Measurements from ENCODE around the gene GALNT14.

The GALNT14 gene

GRCh38 chr2:31134480-31134879 lies 3.8 kb downstream of the GALNT14 start:
- no peak for DNase-seq

- DNase-seq: no peak
Measured at GRCh38 chr2:31132786-31133185, 5.5 kb downstream of the GALNT14 start.

DNA sequence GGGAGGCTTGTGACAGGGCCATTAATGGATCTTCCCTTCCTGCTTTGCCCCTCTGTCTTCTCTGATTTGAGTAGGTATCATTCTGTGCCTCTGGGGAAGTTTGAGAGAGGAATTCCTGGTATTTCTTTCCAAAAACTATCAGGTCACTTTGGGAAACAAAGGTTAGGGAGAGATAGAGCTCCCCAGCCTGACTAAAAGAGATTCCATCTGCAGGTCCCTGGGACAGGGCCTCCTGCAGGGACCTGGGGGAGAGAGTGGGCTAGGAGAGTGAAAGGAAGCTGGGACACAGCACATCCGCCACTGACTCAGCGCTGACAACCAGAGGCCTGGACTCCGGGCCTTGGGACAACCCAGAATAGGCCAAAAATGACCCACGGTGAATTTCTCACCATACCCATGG lies 6.4 kb downstream of the GALNT14 start:
- DNase-seq: no peak

- no peak for DNase-seq
Measured at GRCh38 chr2:31129375-31130171, 8.7 kb downstream of the GALNT14 start.

DNA sequence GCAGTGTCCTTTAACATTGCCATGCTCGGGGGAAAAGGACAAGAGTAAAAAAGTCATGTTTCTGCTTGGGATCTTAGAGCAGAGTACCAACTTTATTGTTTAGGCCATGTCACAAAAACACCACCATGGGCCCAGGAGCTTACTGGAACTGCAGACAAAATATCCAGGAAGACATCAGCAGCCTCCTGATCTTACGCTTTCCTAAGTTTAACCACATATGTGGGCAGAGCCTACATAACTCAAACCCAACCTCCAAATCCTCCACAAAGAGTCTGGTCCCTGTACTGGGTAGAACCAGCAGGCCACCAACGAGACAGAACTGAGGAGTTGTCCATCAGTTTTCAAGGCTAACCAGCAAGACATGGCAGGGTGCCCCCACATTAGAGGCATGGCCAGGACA lies 10.3 kb downstream of the GALNT14 start:
- DNase-seq: no peak

GRCh38 chr2:31125918-31126695 lies 12.1 kb downstream of the GALNT14 start:
- no peak for DNase-seq

DNA sequence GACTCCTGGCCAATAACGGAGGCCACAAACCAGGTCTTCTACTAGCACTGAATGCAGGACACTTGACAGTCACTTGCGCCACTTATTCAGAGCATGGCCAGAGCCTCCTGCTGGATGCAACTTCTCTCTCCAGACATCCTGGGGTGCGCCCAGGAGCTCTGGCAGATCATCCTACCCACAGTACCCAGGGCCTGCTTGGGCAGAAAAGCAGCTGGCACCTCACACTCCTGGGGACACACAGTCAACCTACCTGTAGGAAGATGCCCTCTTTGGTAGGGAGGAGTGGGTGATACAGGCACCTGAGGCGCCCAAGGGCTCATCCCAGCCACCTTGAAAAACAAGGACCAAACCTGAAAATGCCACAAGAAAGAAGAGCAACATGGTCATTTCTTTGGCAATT lies 13.3 kb downstream of the GALNT14 start:
- no peak for DNase-seq

DNA sequence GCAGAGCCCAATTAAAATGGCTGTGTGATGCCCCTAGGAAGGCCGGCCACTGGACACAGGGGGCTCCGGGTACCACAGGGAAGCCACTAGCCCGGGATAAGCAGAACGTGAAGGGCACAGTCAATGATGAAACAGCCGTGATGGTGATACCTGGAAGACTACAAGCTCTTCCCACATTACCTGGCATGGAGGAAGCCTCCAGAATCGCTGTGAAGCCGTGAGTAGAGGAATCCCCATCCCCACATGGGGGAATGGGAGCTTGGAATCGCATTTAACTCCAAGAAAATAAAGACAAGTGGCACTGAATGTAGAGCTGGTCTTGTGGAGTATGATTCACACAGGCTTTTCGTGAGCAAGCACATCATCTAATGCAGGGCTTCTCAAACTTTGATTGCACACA lies 16.1 kb downstream of the GALNT14 start:
- DNase-seq: no peak

DNA sequence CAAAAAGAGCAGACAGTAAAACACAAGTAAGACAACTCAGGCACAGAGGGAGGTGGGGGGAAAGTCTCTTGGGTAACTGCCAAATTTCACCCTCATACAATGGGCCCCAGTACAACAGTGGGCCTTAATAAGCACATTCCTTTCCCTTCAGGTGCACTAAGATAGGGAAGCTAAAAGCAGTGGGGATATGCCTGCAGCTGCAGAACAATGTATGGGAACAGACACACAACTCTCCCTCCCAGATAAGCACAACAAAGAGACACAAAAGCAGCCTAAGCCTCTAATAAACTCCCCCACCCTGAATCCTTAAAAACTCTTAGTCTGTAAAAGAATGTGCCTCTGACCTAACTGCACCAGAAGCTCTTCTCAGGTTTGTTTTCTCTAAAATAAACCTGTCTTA lies 24.5 kb downstream of the GALNT14 start:
- DNase-seq: no peak

GRCh38 chr2:31112544-31112943 lies 25.7 kb downstream of the GALNT14 start:
- no peak for DNase-seq

DNA sequence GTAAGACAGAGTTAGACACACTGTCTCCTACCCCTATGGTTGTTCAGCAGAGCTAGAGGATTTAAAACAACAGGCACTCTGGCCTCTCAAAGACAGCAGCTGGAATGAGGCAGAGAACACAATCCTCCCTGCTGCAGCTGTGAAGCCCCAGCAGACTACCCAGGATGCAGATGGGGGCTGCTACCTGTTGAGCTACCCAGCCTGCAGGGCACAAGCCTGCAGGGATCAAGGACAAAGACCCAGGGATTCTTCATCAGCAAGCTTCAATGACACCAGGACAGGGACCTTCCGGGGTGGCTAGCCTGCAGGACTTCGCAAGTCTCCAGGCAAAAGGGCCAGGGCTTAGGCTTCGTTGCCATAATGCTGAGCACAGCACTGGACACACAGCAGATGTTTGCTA lies 27.2 kb downstream of the GALNT14 start:
- no peak for DNase-seq

DNA sequence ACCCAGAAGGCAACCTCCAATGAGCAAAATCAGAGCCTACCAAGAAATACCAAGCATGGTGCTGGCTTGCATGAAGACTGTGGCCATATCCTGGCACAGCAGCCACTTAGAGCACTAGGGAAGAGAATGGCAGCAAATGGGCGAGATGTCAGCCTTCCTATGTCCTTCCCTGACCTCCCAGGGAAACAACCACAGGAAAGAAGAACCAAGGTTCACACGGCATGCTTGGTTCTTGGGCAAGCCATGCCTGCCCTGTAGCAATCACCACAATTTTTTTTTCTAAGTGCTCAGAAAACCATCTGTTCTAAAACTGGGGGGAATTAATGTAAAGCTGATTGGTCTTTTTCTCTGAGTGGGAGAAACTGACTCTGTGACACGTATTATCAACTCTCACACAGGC lies 27.8 kb downstream of the GALNT14 start:
- no peak for DNase-seq

DNA sequence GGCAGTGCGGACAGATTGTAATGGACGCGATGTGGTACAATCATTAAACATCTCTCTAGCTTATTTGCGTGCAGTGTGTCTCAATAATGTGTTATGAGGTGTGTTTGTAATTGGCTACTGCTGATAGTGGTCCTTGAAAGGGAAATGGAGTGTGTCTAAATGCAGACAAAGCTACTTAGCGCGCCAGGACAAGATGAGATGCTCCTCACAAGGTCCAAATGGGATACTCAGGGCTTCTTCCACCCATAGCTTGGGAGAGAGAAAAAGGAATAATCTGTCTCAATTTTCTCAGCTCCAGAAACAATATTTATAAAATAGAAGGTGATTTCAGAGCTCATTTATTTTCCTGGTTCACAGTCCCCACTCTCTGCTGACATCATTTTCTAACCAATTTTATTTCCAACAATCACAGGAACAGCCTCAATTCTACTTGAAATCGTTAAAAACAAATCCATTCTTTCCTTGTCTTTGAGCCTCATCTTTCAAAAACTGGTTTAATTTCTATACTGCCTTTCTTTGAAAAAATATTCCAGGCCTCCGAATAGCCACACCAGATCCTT lies 28.5 kb downstream of the GALNT14 start:
- DNase-seq: no peak

DNA sequence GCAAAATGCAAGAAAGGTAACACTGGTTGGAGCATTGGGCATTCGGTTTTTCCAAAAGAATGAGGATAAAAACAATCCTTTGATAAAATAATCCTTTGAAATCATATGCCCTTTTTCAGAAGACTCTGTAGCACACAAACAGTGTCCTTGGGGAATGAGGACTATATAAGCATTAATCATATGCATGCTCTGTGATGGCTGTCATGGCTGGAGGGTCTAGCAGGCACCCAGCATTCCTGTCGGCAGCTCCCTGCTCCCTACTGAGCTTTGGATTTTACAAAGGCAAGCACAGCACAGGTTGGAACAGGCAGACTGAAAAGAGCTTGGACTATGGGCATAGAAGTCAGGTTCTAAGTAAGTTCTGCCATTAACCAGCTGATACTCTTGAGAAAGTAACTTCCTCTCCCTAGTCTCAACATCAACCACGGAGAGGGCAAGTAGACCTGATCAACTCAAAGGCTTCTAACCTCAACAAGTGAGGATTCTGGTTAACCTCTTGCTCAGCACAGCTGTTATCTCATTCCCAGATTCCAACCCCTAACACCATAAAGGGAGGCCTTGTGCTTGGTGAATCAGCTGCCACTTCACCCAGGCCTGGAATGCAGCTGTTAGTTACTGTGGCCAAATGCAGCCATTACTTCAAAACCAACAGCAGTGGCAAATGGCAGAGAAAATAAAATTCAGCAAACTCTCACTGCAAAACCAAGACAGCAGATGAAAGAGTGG lies 29.5 kb downstream of the GALNT14 start:
- DNase-seq: no peak

DNA sequence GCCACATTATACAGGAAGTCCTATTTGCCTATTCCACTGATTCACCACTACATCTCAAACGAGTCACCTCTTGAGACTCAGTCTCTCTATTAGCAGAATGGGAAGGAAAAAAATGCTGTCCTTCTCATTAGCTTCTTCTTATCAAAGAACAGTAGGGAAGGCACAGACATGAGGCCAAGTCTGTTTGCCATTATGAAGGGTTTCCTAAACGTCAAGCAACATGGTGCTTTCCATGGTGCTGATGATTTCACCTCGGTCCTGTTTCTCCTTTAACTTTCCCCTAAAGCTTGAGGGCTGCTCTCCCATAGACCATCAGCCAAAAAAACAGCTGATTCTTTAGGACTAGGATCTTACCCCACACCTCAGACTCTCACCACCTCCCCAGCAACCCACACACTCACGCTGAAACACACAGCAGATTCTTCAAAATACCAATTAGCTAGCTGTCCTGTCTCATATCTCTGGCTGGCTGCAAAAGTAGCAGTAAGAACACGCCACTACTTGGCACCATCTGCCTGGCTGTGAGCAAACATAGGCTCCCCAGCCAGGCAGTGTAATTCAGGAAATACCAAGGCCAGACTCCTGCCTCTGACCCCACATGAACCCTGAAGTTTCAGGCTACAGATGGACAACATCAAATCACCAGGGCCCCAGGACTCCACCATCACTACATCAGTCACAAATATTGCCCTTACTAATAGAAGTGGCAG lies 30.5 kb downstream of the GALNT14 start:
- no peak for DNase-seq

DNA sequence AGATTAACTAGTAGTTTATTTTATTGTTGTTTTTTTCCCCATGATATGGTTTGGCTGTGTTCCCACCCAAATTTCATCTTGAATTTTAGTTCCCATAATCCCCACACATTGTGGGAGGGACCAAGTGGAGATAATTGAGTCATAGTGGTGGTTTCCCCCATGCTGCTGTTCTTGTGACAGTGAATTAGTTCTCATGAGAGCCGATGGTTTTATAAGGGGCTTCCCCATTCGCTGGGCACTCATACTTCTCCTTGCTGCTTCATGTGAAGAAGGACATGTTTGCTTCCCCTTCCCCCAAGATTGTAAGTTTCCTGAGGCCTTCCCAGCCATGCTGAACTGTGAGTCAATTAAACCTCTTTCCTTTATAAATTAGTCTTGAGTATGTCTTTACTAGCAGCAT lies 36.5 kb downstream of the GALNT14 start:
- DNase-seq: no peak

DNA sequence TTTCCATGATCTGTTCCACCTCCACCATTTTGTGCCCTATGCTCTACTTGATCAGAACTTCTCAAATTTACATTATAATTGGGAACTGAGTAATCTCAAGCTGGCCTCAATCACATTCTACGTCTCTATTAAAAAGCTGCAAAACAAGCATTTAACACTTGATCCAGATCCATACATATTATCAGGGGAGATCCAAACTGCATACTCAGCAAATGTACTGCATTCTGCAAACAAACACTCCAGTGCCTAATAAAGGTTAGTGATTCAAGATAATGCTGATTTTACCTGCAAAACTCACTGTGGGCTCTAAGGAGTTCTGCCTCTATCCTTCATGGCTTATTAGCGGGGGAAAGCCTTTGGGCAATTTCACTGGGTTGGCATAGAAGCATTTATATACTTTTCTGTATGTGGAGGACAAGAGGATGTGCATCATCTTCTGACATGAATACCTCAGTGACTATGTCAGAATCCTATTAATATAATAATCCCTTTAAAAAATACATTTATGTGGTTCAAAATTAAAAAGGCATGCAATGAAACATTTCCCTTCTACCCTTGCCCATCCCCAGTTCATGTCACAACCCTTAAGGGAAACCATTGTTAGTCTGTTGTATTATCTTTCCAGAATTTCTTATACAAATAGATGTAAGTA lies 40.2 kb downstream of the GALNT14 start:
- DNase-seq: no peak

- no peak for DNase-seq
Measured at GRCh38 chr2:31090188-31090587, 48.1 kb downstream of the GALNT14 start.

DNA sequence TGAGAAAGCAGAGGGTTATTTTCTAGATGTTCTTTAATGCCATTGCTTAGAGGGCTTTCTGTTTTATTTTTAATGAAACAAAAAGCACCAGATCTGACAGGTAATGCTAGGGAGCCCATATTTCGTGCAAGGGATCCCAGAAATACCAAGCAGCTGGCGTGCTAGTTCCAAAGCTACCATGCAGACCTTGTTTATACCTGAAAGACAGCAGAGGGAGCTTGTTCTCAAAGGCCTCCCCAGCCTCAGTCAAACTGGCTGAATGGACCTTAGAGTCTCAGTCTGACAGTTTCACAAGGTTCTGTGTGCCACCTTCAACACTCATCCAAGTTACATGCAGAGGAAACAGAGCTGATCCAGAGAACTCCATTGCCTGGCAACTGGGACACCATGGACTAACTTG lies 48.6 kb downstream of the GALNT14 start:
- no peak for DNase-seq

DNA sequence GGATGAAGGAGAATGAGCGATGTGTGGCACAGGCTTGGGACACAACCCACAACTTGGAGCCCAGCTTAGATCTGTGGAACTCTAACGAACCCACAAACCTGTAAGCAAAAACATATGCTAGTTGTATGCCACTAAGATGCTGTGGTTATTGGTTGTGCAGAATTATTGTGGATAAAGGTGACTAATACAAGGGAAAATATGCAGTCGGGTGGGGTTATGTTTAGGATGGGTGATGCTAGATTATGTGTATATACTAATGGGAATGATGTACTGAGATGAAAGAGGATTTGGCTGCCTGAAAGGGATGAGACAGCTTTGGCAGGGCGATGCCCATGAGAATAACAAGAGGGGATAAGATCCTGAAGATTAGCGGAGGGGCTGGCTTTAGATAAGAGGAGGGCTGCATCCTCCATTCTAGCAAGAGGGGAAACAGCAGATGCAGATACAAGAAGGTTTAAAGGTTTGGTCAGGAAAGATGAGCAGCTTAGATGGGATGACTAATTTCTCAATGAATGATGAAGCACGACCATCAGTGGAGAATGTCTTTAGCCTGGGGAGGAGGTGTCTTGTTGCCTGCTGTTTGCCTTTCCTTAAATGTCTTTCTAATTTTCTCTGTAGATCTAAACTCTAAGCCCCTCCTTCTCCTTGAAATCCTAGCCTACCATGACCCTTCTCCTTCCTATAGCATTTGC lies 49.6 kb downstream of the GALNT14 start:
- no peak for DNase-seq

DNA sequence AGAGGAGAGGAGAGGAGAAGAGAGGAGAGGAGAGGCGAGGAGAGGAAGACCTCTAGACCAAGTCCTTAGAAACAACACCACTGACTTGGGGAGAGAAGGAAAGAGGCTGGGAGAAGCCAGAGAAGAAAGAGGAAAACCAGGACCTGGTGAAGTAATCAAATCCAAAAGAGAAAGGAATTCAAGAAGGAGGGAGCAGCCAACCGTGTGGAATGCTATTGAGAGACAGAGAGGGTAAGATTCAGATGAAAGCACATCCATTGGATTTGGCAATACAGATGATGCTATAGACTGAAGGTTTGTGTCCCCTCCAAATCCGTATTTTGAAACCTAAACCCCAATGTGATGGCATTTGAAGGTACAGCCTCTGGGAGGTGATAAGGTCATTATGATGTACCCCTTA lies 50.7 kb downstream of the GALNT14 start:
- no peak for DNase-seq

- no peak for DNase-seq
Measured at GRCh38 chr2:31086590-31086989, 51.6 kb downstream of the GALNT14 start.

All from stimulated activated CD4-positive, alpha-beta T cell treated with anti-CD3 and anti-CD28 coated beads, Interleukin-15, amount 100 ng/mL, for 24 hours (primary cell).